Liver (tissue), 9 donors: Measurements from ENCODE around the gene PEX14. TPM values are rescaled to one million over a fixed set of nuclear protein-coding genes. Genes with fewer than 3 reads are reported as not detected.

ENCODE experiments used
- DNase-seq: peaks from one replicate; pipeline ENCODE4 v3.0.0-alpha.2; 2017; ENCODE audit warnings: low spot score
- H3K27ac ChIP-seq, 2 donors: one replicate each; pipeline ENCODE4 v1.7.0; 2013; ENCODE audit warnings: inconsistent platforms in 2 of 2, low read length in 2 of 2, control low read depth in 1 of 2, low read depth in 1 of 2, mild to moderate bottlenecking in 1 of 2
- H3K27me3 ChIP-seq, 4 donors: one replicate each; pipeline versions ENCODE4 v1.6.1 to v1.7.0; 2013; ENCODE audit warnings: low read length in 3 of 4, inconsistent platforms in 1 of 4, mild to moderate bottlenecking in 1 of 4, moderate library complexity in 1 of 4; ENCODE audit not compliant: control insufficient read depth in 4 of 4, insufficient read depth in 4 of 4
- H3K36me3 ChIP-seq, 4 donors: one replicate each; pipeline versions ENCODE4 v1.6.1 to v1.7.0; 2013; ENCODE audit warnings: low read length in 3 of 4, mild to moderate bottlenecking in 3 of 4, low read depth in 1 of 4, moderate library complexity in 1 of 4; ENCODE audit not compliant: control insufficient read depth in 4 of 4, insufficient read depth in 3 of 4
- H3K4me1 ChIP-seq, 4 donors: one replicate each; pipeline versions ENCODE4 v1.6.1 to v1.7.0; 2013; ENCODE audit warnings: low read length in 3 of 4, mild to moderate bottlenecking in 3 of 4, moderate library complexity in 1 of 4; ENCODE audit not compliant: control insufficient read depth in 4 of 4, insufficient read depth in 4 of 4
- H3K4me3 ChIP-seq, 3 donors: one replicate each; pipeline versions ENCODE4 v1.6.1 to v1.7.0; 2013; ENCODE audit warnings: low read length in 3 of 3, control low read depth in 1 of 3, low read depth in 1 of 3, mild to moderate bottlenecking in 1 of 3
- H3K9ac ChIP-seq, 2 donors: one replicate each; pipeline ENCODE4 v1.7.0; 2013; ENCODE audit warnings: low read length in 2 of 2, mild to moderate bottlenecking in 2 of 2, moderate library complexity in 2 of 2, control low read depth in 1 of 2, low read depth in 1 of 2
- H3K9me3 ChIP-seq, 4 donors: one replicate each; pipeline versions ENCODE4 v1.6.1 to v1.7.0; 2013; ENCODE audit warnings: low read length in 3 of 4; ENCODE audit not compliant: control insufficient read depth in 4 of 4
- ATF3 ChIP-seq: IDR thresholded peaks from 2 replicates; pipeline ENCODE4 v1.6.1; 2016; ENCODE audit warnings: antibody characterized with exemption
- CTCF ChIP-seq: fragments of 150-350 bp; IDR thresholded peaks from 2 replicates; pipeline ENCODE4 v1.5.1; 2017; ENCODE audit warnings: improper control_type of control experiment, low read depth, low read length; ENCODE audit not compliant: missing input control
- EGR1 ChIP-seq, 2 donors: IDR thresholded peaks; 2 replicates each; pipeline ENCODE4 v1.6.1; 2016 to 2018; ENCODE audit warnings: antibody characterized with exemption in 2 of 2, low read depth in 2 of 2
- FOXA1 ChIP-seq: IDR thresholded peaks from 2 replicates; pipeline ENCODE4 v1.6.1; 2016; ENCODE audit warnings: antibody characterized with exemption
- FOXA2 ChIP-seq: IDR thresholded peaks from 2 replicates; pipeline ENCODE4 v1.6.1; 2016; ENCODE audit warnings: antibody characterized with exemption
- GABPA ChIP-seq, 2 donors: IDR thresholded peaks in 1 of 2; conservative IDR thresholded peaks in 1 of 2; 2 replicates each; pipeline ENCODE4 v1.6.1; 2016; ENCODE audit warnings: antibody characterized with exemption in 2 of 2, mild to moderate bottlenecking in 1 of 2, moderate library complexity in 1 of 2
- HNF4A ChIP-seq, 2 donors: conservative IDR thresholded peaks; 2 replicates each; pipeline ENCODE4 v1.6.1; 2016; ENCODE audit warnings: antibody characterized with exemption in 2 of 2, mild to moderate bottlenecking in 2 of 2
- HNF4G ChIP-seq: IDR thresholded peaks from 2 replicates; pipeline ENCODE4 v1.6.1; 2016; ENCODE audit warnings: antibody characterized with exemption
- JUND ChIP-seq, 2 donors: IDR thresholded peaks; 2 replicates each; pipeline ENCODE4 v1.6.1; 2016; ENCODE audit warnings: antibody characterized with exemption in 2 of 2
- MAX ChIP-seq: IDR thresholded peaks from 2 replicates; pipeline ENCODE4 v1.6.1; 2016; ENCODE audit warnings: antibody characterized with exemption
- NR2F2 ChIP-seq: IDR thresholded peaks from 2 replicates; pipeline ENCODE4 v1.6.1; 2016; ENCODE audit warnings: antibody characterized with exemption
- RAD21 ChIP-seq, 2 donors: IDR thresholded peaks; 2 replicates each; pipeline ENCODE4 v1.6.1; 2016; ENCODE audit warnings: antibody characterized with exemption in 2 of 2, mild to moderate bottlenecking in 2 of 2
- REST ChIP-seq: IDR thresholded peaks from 2 replicates; pipeline ENCODE4 v1.6.1; 2016; ENCODE audit warnings: antibody characterized with exemption, mild to moderate bottlenecking
- RXRA ChIP-seq, 2 donors: IDR thresholded peaks; 2 replicates each; pipeline ENCODE4 v1.6.1; 2017 to 2018; ENCODE audit warnings: antibody characterized with exemption in 2 of 2, mild to moderate bottlenecking in 1 of 2
- SP1 ChIP-seq: IDR thresholded peaks from 2 replicates; pipeline ENCODE4 v1.6.1; 2018; ENCODE audit warnings: antibody characterized with exemption, mild to moderate bottlenecking
- TAF1 ChIP-seq: conservative IDR thresholded peaks from 2 replicates; pipeline ENCODE4 v1.6.1; 2016; ENCODE audit warnings: antibody characterized with exemption, mild to moderate bottlenecking
- YY1 ChIP-seq: IDR thresholded peaks from 2 replicates; pipeline ENCODE4 v1.6.1; 2016; ENCODE audit warnings: antibody characterized with exemption, mild to moderate bottlenecking
- ZBTB33 ChIP-seq: IDR thresholded peaks from 2 replicates; pipeline ENCODE4 v1.6.1; 2016; ENCODE audit warnings: antibody characterized with exemption
- WGBS: extraction: QIAGEN DNeasy Blood & Tissue Kit; methylation state at CpG from one replicate; pipeline ENCODE4 v1.1.7; 2013; 5-methylcytosine and 5-hydroxymethylcytosine counted together
- polyA plus RNA-seq, 2 donors: library from polyadenylated mRNA; stranded (reverse) in 1 of 2; unstranded in 1 of 2; fragments of 200-250 nt in 1 of 2; fragments of >200 nt in 1 of 2; fragmentation: Nextera tagmentation in 1 of 2; extraction: Ambion mirVana in 1 of 2; gene quantifications; one replicate each; pipeline versions ENCODE4 v1.2.1 to v1.2.3, GENCODE V29; 2013 to 2015
- total RNA-seq, 2 donors: library from RNA; depleted of rRNA; stranded (reverse); fragments of >200 nt; gene quantifications; one replicate each; pipeline ENCODE4 v1.2.3, GENCODE V29; 2014
- donor health status: healthy.
- donor health status: healthy.
- donor health status: healthy.
- donor health status: healthy.
- donor health status: healthy.

The PEX14 gene
- total and polyA plus RNA-seq, 4 donors: 7.1 to 16.1 (median 11.7) TPM

- no peak for DNase-seq
- no peak overlapping the region for H3K9ac ChIP-seq
- peaks cover 0 to 2% (median under 1%) of the 10 kb centered on the region in 4 donors for H3K36me3 ChIP-seq
- peak overlapping the region in 2 of 3 donors; percentile 40 to 65 for H3K4me3 ChIP-seq
- H3K27ac ChIP-seq: no peak overlapping the region
- no peak for TF ChIP-seq ATF3
- no peak for TF ChIP-seq JUND (IDR thresholded peaks at IDR 0.05)
- TF ChIP-seq HNF4G: no peak
- no peak for TF ChIP-seq RXRA (IDR thresholded peaks at IDR 0.05)
- H3K4me1 ChIP-seq: peaks cover 2 to 22% (median 13%) of the 10 kb centered on the region in 4 donors
- 28% methylated on average over 16 of the region's 16 CpGs for WGBS
- H3K27me3 ChIP-seq: no peaks in the 10 kb centered on the region
- no peaks in the 10 kb centered on the region for H3K9me3 ChIP-seq
Observed at GRCh38 chr1:10429868-10430215, 44.9 kb upstream of the PEX14 start.

GRCh38 chr1:10430216-10431069 is 44.3 kb upstream of the PEX14 start, which contains the start of gene CENPS:
Gene CENPS, plus strand, starts transcription at chr1:10430433. Its CDS starts 85 bp downstream, at chr1:10430518.
- WGBS: under 1% methylated on average over 95 of the region's 95 CpGs
- Histone ChIP-seq H3K27me3 (no peaks in the 10 kb centered on the region), H3K36me3 (peaks cover 0 to 2% (median under 1%) of the 10 kb centered on the region in 4 donors), H3K4me3 (peak within 1 kb of the TSS; percentile 65 to 90 (median 82)), H3K27ac (no peak within 1 kb of the TSS), H3K4me1 (peaks cover 2 to 22% (median 13%) of the 10 kb centered on the region in 4 donors), H3K9ac (peak within 1 kb of the TSS; percentile 32 to 39), H3K9me3 (no peaks in the 10 kb centered on the region)
- no peak for TF ChIP-seq NR2F2
- TF ChIP-seq FOXA2: no peak
- TF ChIP-seq ATF3: no peak
- TF ChIP-seq FOXA1: no peak
- TF ChIP-seq SP1: no peak
- TF ChIP-seq YY1: no peak
- no peak for TF ChIP-seq JUND (IDR thresholded peaks at IDR 0.05)
- peak; percentile 9 for TF ChIP-seq REST
- no peak for TF ChIP-seq ZBTB33
- TF ChIP-seq HNF4A (conservative IDR thresholded peaks at IDR 0.05): peak in 1 of 2 donors; percentile 15
- no peak for TF ChIP-seq GABPA (IDR thresholded peaks at IDR 0.05 in 1 of 2, conservative IDR thresholded peaks at IDR 0.05 in 1 of 2)
- no peak for TF ChIP-seq HNF4G
- peak; percentile 60 to 72 for TF ChIP-seq RAD21 (IDR thresholded peaks at IDR 0.05)
- no peak for TF ChIP-seq TAF1
- TF ChIP-seq CTCF: peak; percentile 96
- no peak for TF ChIP-seq RXRA (IDR thresholded peaks at IDR 0.05)
- no peak for TF ChIP-seq EGR1 (IDR thresholded peaks at IDR 0.05; ENCODE audit: low read depth in 2 of 2)
- no peak for TF ChIP-seq MAX
- DNase-seq: peak; percentile 90
